Pulmonary artery endothelial cell (primary cell): Measurements from ENCODE around the gene SRRM2. TPM values are rescaled to one million over a fixed set of nuclear protein-coding genes. Genes with fewer than 3 reads are reported as not detected.

ENCODE experiments used
- DNase-seq: peaks from one replicate; pipeline ENCODE4 v3.0.0-alpha.2; 2011; ENCODE audit warnings: low read depth, low spot score
- total RNA-seq: library from RNA; depleted of rRNA; stranded (reverse); fragments of >200 nt; gene quantifications from 2 replicates; pipeline ENCODE4 v1.2.3, GENCODE V29; 2014

Gene SRRM2
- total RNA-seq, 1 donor from 2014 or later = 38.5 TPM

- no peak for DNase-seq
Observed at GRCh38 chr16:2737895-2738418, 14.5 kb upstream of the SRRM2 start.

- no peak for DNase-seq
Observed at GRCh38 chr16:2738615-2739014, 13.8 kb upstream of the SRRM2 start.

- no peak for DNase-seq
Observed at GRCh38 chr16:2739625-2740430, 12.6 kb upstream of the SRRM2 start.

GRCh38 chr16:2740476-2740875, 12.0 kb upstream of the SRRM2 start:
- DNase-seq = no peak

GRCh38 chr16:2741168-2741567, 11.3 kb upstream of the SRRM2 start:
- no peak for DNase-seq

GRCh38 chr16:2742323-2743006, 10.0 kb upstream of the SRRM2 start:
- DNase-seq = no peak

GRCh38 chr16:2743007-2743810, 9.2 kb upstream of the SRRM2 start:
- DNase-seq = no peak

GRCh38 chr16:2744711-2745110, 7.7 kb upstream of the SRRM2 start:
- DNase-seq = no peak

GRCh38 chr16:2745116-2745890, 7.1 kb upstream of the SRRM2 start:
- DNase-seq = no peak

- DNase-seq = no peak
Observed at GRCh38 chr16:2745961-2746360, 6.5 kb upstream of the SRRM2 start.

- no peak for DNase-seq
Observed at GRCh38 chr16:2748757-2749455, 3.5 kb upstream of the SRRM2 start.

- no peak for DNase-seq
Observed at GRCh38 chr16:2749476-2749875, 3.0 kb upstream of the SRRM2 start.

GRCh38 chr16:2749936-2750335, 2.5 kb upstream of the SRRM2 start:
- DNase-seq = no peak

GRCh38 chr16:2751577-2752034, 832 bp upstream of the SRRM2 start:
- no peak for DNase-seq

- DNase-seq = no peak
Observed at GRCh38 chr16:2752850-2753732, 653 bp downstream of the SRRM2 start.

GRCh38 chr16:2753733-2754020, 1.2 kb downstream of the SRRM2 start:
- no peak for DNase-seq

GRCh38 chr16:2755158-2755557, 2.7 kb downstream of the SRRM2 start:
- DNase-seq = no peak

- no peak for DNase-seq
Observed at GRCh38 chr16:2756288-2757015, 4.0 kb downstream of the SRRM2 start.

- DNase-seq = no peak
Observed at GRCh38 chr16:2757344-2757743, 4.9 kb downstream of the SRRM2 start.
